A204.1 (cell line): ENCODE measurements around the gene TMEM238.
A peak's percentile ranks its signal among the peaks of the same experiment; 100 is the strongest.
"Not testable (repeated sequence)": the region's sequence is repeated elsewhere in the genome, so short reads cannot be mapped to it uniquely, and the experiment has no call there.

ENCODE experiments used
- FAIRE-seq: peaks from 2 replicates; lab custom pipeline; 2012; peaks lifted over from hg19 to GRCh38; lab: Jason Lieb, UNC

Gene TMEM238

GRCh38 chr19:55339889-55340783 is 44.0 kb downstream of the TMEM238 start:
- no peak for FAIRE-seq

DNA sequence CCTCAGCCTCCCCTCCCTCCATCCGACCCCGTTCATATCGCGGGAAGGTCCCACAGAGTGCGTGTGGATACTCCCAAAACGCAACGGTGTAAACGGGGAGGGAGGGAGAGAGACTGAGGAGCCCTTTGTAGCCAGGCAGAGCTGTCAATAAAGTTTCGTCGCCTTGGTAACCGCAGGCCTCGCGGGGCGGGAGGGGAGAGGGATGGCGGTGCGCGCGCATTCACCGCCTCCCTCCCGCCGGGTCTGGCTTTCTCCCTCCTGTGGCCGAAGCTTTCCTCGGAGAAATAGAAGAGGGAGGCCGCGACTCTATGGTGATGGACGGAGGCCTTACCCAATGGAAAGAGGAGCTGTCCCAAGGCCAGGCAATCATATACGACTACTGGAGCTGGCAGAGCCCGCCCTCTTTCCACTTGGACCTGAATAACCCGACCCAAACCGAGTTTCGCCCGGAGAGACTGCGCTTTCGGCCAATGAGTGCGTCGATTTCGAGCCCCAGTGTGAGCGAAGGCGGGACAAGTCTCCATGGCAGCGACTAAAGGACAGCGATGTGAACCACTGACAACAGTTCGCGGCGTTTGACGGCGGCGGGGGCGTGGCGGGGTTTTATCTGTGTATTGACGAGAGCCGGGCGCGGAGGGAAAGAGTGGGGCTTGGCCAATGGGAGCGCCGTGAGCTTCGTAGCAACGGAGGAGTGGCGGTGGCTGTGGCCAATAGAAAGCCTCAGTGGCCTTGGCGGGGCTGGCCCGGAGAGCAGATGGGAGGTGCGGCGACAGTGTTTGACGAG is 44.8 kb downstream of the TMEM238 start, which contains the start of gene KMT5C:
Gene KMT5C (plus strand): TSS at position 772 of the 784 bp plus-strand sequence. CDS start 2,061 bp downstream, outside the sequence.
- FAIRE-seq = peak; percentile 100

GRCh38 chr19:55336101-55336500 is 48.0 kb downstream of the TMEM238 start:
- FAIRE-seq = no peak

GRCh38 chr19:55333870-55334269 is 50.2 kb downstream of the TMEM238 start:
- FAIRE-seq = no peak

DNA sequence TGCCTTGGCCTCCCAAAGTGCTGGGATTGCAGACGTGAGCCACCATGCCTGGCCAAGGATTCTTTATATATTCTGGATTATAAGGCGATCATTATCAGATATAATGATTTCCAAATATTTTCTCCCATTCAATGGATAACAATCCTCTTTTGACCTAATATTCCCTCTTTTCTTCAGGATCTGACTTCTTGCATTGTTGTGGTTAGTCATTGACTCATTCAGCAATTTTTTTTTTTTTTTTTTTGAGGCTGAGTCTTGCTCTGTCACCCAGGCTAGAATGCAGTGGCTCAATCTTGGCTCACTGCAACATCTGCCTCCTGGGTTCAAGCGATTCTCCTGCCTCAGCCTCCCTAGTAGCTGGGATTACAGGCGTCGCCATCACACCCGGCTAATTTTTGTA is 54.3 kb downstream of the TMEM238 start:
- not testable (repeated sequence) for FAIRE-seq
